ENCODE data around the gene SRL. TPM values are rescaled to one million over a fixed set of nuclear protein-coding genes. Genes with fewer than 3 reads are reported as not detected.
A peak's percentile ranks its signal among the peaks of the same experiment; 100 is the strongest.
"Not testable (repeated sequence)": the region's sequence is repeated elsewhere in the genome, so short reads cannot be mapped to it uniquely, and the experiment has no call there.

SRL gene
- polyA plus RNA-seq, 4 donors: 0.45 to 3.2 (median 2.6) TPM

DNA sequence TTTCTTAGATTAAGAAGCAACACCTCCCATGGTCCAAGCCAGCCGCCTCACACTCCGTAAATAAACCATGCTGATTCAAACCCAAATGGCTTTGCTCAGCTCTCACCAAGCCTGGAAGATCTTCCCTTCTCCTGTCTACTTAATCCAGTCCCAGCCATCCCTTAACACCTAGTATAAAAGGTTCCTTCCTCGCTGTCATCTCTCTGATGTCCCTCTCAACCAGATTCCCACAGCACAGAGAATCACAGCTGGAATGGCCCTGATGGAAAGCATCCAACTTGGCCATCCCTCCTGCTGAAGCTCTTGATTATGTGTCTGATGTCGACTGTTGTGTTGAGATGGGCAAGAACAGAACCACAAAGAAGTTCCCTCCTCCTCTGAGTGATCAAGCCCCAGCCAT is 75.1 kb downstream of the SRL start:
- DNase-seq (no peak), FAIRE-seq (no peak)
- Histone ChIP-seq H3K36me3 (ENCODE audit: control insufficient read depth in 3 of 3, insufficient read depth in 2 of 3, low read depth in 1 of 3, low read length in 3 of 3) (no peaks in the 10 kb centered on the region), H3K4me1 (ENCODE audit: control insufficient read depth in 3 of 3, insufficient read depth in 2 of 3, low read depth in 1 of 3, low read length in 2 of 3) (no peaks in the 10 kb centered on the region), H3K4me3 (ENCODE audit: low read depth in 1 of 3, low read length in 3 of 3) (no peak overlapping the region), H3K27ac (ENCODE audit: low read depth in 1 of 3, low read length in 2 of 3) (no peak overlapping the region), H3K9me3 (ENCODE audit: control insufficient read depth in 2 of 2, insufficient read depth in 1 of 2, low read depth in 1 of 2, low read length in 1 of 2) (no peaks in the 10 kb centered on the region), H3K27me3 (ENCODE audit: control insufficient read depth in 3 of 3, insufficient read depth in 3 of 3, low read length in 3 of 3) (no peaks in the 10 kb centered on the region)
- WGBS, 3 donors: 84 to 96% (median 91%) methylated on average over 4 of the region's 4 CpGs

DNA sequence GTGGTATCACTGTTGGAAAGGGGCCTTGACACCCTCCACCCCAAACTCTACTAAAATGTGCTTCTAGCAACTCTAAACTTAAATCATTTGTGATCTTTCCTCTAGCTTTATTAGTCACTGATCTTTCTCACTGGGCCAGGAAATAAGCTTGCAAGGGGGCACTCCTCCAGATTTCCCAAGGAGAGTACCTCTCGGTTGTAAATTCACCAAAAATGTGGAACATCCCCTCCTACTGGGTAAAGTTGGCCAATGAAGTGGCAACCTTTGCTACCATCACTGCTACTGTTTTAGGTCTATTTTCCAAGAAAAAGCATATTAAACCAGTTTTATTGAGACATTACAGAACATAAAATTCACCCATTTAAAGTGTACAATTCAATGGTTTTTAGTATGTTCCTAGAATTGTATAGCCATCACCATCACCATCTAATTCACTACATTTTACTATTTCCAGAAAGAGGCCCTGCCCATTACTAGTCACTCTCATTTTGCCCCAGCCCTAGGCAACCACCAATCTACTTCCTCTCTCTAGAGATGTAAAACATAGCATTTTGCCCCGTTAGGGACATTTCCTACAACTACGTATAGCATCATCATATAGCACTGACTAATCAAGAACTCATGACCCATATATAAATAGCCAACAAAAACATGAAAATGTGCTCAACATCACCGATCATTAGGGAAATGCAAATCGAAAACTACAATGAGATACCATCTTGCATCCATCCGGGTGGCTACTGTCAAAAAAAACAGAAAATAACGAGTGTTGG is 81.0 kb downstream of the SRL start:
- no peaks in the 10 kb centered on the region for H3K4me1 ChIP-seq (ENCODE audit: control insufficient read depth in 3 of 3, insufficient read depth in 2 of 3, low read depth in 1 of 3, low read length in 2 of 3)
- H3K27me3 ChIP-seq (ENCODE audit: control insufficient read depth in 3 of 3, insufficient read depth in 3 of 3, low read length in 3 of 3): no peaks in the 10 kb centered on the region
- no peak for FAIRE-seq
- H3K36me3 ChIP-seq (ENCODE audit: control insufficient read depth in 3 of 3, insufficient read depth in 2 of 3, low read depth in 1 of 3, low read length in 3 of 3): no peaks in the 10 kb centered on the region
- H3K27ac ChIP-seq (ENCODE audit: low read depth in 1 of 3, low read length in 2 of 3): no peak overlapping the region
- no peak for DNase-seq
- 81 to 93% (median 89%) methylated on average over 7 of the region's 7 CpGs for WGBS, 3 donors
- H3K9me3 ChIP-seq (ENCODE audit: control insufficient read depth in 2 of 2, insufficient read depth in 1 of 2, low read depth in 1 of 2, low read length in 1 of 2): no peaks in the 10 kb centered on the region
- no peak overlapping the region for H3K4me3 ChIP-seq (ENCODE audit: low read depth in 1 of 3, low read length in 3 of 3)

DNA sequence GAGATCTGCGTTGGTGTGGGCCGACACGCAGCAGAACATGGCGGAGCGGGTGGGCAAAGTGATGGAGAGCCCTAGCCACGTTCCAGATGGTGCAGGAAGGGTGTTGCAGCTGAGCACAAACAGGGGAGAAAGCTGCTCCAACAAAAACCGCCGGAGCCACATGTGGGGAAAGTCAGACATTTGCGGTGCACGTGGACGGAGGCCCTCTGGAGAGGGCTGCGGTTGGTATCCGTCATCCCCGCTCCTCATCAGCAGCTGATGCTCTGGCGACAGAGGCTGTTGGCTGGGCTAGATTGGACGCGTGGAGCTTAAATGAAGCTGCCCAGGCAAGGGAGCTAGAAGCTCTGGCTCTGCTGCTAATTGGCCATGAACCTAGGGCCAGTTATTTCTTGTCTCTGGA is 82.2 kb downstream of the SRL start:
- H3K27me3 ChIP-seq (ENCODE audit: control insufficient read depth in 3 of 3, insufficient read depth in 3 of 3, low read length in 3 of 3): no peaks in the 10 kb centered on the region
- no peaks in the 10 kb centered on the region for H3K4me1 ChIP-seq (ENCODE audit: control insufficient read depth in 3 of 3, insufficient read depth in 2 of 3, low read depth in 1 of 3, low read length in 2 of 3)
- H3K4me3 ChIP-seq (ENCODE audit: low read depth in 1 of 3, low read length in 3 of 3): no peak overlapping the region
- no peaks in the 10 kb centered on the region for H3K9me3 ChIP-seq (ENCODE audit: control insufficient read depth in 2 of 2, insufficient read depth in 1 of 2, low read depth in 1 of 2, low read length in 1 of 2)
- no peaks in the 10 kb centered on the region for H3K36me3 ChIP-seq (ENCODE audit: control insufficient read depth in 3 of 3, insufficient read depth in 2 of 3, low read depth in 1 of 3, low read length in 3 of 3)
- H3K27ac ChIP-seq (ENCODE audit: low read depth in 1 of 3, low read length in 2 of 3): no peak overlapping the region
- FAIRE-seq (no peak), DNase-seq (no peak)
- WGBS, 3 donors: 91 to 97% (median 97%) methylated on average over 17 of the region's 17 CpGs

DNA sequence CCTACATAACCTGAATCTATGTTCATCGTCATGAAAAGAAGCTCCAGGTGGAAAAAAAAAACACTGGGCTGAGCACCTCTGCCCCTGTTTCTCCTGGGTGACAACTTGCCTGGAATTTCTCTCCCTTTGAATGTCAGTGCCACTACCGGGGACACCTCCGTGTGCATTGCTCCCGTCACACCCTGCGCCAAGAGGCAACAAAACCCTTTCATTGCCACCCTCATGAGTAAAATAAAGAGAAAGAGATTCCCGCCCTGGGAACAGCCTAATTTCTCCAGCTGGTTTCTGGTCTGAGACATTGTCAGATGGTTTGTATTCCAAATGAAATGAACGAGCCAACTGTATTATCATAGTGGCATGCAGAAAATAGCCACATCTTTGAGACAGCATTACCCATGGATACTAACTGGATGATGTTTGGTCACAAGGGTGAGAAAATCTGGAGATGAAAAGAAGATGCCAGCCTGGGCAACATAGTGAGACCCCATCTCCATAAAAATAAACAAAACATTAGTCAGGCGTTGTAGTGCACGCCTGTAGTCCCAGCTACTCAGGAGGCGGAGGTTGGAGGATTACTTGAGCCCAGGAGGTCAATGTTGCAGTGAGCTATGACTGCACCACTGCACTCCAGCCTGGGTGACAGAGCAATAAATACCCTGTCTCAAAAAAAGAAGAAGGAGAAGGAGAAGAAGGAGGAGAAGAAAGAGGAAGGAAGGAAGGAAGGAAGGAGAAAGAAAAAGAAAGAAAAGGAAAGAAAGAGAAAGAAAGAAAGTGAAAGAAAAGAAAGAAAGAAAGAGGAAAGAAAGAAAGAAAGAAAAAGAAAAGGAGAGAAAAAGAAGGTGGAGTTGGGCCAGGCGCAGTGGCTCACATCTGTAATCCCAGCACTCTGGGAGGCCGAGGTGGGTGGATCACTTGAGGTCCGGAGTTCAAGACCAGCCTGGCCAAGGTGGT is 83.5 kb downstream of the SRL start:
- Histone ChIP-seq H3K9me3 (ENCODE audit: control insufficient read depth in 2 of 2, insufficient read depth in 1 of 2, low read depth in 1 of 2, low read length in 1 of 2) (no peaks in the 10 kb centered on the region), H3K36me3 (ENCODE audit: control insufficient read depth in 3 of 3, insufficient read depth in 2 of 3, low read depth in 1 of 3, low read length in 3 of 3) (no peaks in the 10 kb centered on the region), H3K27ac (ENCODE audit: low read depth in 1 of 3, low read length in 2 of 3) (no peak overlapping the region), H3K4me1 (ENCODE audit: control insufficient read depth in 3 of 3, insufficient read depth in 2 of 3, low read depth in 1 of 3, low read length in 2 of 3) (no peaks in the 10 kb centered on the region), H3K27me3 (ENCODE audit: control insufficient read depth in 3 of 3, insufficient read depth in 3 of 3, low read length in 3 of 3) (no peaks in the 10 kb centered on the region), H3K4me3 (ENCODE audit: low read depth in 1 of 3, low read length in 3 of 3) (no peak overlapping the region)
- no peak for FAIRE-seq
- 68 to 76% (median 68%) methylated on average over 13 of the region's 13 CpGs for WGBS, 3 donors
- no peak for DNase-seq

DNA sequence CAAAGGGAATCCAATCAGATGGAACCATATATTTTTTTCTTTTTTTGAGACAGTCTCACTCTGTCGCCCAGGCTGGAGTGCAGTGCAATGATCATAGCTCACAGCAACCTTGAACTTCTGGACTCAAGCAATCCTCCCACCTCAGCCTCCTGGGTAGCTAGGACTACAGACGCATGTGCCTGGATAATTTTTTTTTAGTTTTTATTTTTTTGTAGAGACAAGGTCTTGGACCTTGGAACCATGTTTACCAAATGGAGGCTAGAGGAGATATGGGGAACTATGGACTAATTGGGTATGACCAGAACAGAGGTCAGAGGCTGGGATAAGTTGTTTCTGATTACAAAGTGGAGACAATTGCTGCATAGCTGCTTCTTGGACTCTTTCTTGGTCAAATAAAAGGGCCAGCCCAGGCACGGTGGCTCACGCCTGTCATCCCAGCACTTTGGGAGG is 84.5 kb downstream of the SRL start:
- H3K4me1 ChIP-seq (ENCODE audit: control insufficient read depth in 3 of 3, insufficient read depth in 2 of 3, low read depth in 1 of 3, low read length in 2 of 3): no peaks in the 10 kb centered on the region
- peak overlapping the region in 2 of 3 donors; percentile 9 to 21 for H3K27ac ChIP-seq (ENCODE audit: low read depth in 1 of 3, low read length in 2 of 3)
- H3K4me3 ChIP-seq (ENCODE audit: low read depth in 1 of 3, low read length in 3 of 3): no peak overlapping the region
- 16 to 65% (median 39%) methylated on average over 4 of the region's 4 CpGs for WGBS, 3 donors
- H3K27me3 ChIP-seq (ENCODE audit: control insufficient read depth in 3 of 3, insufficient read depth in 3 of 3, low read length in 3 of 3): no peaks in the 10 kb centered on the region
- FAIRE-seq (no peak), DNase-seq (peak; percentile 74 to 84)
- H3K9me3 ChIP-seq (ENCODE audit: control insufficient read depth in 2 of 2, insufficient read depth in 1 of 2, low read depth in 1 of 2, low read length in 1 of 2): no peaks in the 10 kb centered on the region
- H3K36me3 ChIP-seq (ENCODE audit: control insufficient read depth in 3 of 3, insufficient read depth in 2 of 3, low read depth in 1 of 3, low read length in 3 of 3): no peaks in the 10 kb centered on the region

DNA sequence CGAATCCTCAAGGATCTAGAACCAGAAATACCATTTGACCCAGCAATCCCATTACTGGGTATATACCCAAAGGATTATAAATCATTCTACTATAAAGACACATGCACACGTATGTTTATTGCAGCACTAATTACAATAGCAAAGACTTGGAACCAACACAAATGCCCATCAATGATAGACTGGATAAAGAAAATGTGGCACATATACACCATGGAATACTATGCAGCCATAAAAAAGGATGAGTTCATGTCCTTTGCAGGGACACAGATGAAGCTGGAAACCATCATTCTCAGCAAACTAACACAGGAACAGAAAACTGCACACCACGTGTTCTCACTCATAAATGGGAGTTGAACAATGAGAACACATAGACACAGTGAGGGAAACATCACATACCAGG is 85.4 kb downstream of the SRL start:
- not testable (repeated sequence) for H3K36me3 ChIP-seq (ENCODE audit: control insufficient read depth in 3 of 3, insufficient read depth in 2 of 3, low read depth in 1 of 3, low read length in 3 of 3); H3K27ac ChIP-seq (ENCODE audit: low read depth in 1 of 3, low read length in 2 of 3); FAIRE-seq; DNase-seq; H3K4me3 ChIP-seq (ENCODE audit: low read depth in 1 of 3, low read length in 3 of 3); H3K27me3 ChIP-seq (ENCODE audit: control insufficient read depth in 3 of 3, insufficient read depth in 3 of 3, low read length in 3 of 3); H3K9me3 ChIP-seq (ENCODE audit: control insufficient read depth in 2 of 2, insufficient read depth in 1 of 2, low read depth in 1 of 2, low read length in 1 of 2); H3K4me1 ChIP-seq (ENCODE audit: control insufficient read depth in 3 of 3, insufficient read depth in 2 of 3, low read depth in 1 of 3, low read length in 2 of 3)
- WGBS, 3 donors: 74 to 90% (median 85%) methylated on average over 3 of the region's 3 CpGs

DNA sequence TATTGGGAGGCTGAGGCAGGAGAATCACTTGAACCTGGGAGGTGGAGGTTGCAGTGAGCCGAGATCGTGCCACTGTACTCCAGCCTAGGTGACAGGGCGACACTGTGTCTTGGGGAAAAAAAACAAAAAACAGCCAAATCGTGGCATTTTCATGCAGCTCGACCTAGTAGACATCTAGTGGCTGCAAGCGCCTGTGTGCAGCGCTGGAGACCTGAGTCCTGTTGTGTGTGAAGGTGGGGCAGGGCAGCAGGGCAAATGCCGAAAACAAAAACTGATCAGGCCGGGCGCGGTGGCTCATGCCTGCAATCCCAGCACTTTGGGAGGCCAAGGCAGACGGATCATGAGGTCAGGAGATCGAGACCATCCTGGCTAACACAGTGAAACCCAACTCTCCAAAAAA is 88.5 kb downstream of the SRL start:
- not testable (repeated sequence) for H3K4me3 ChIP-seq (ENCODE audit: low read depth in 1 of 3, low read length in 3 of 3); H3K36me3 ChIP-seq (ENCODE audit: control insufficient read depth in 3 of 3, insufficient read depth in 2 of 3, low read depth in 1 of 3, low read length in 3 of 3); FAIRE-seq; H3K27ac ChIP-seq (ENCODE audit: low read depth in 1 of 3, low read length in 2 of 3); DNase-seq; H3K4me1 ChIP-seq (ENCODE audit: control insufficient read depth in 3 of 3, insufficient read depth in 2 of 3, low read depth in 1 of 3, low read length in 2 of 3); H3K9me3 ChIP-seq (ENCODE audit: control insufficient read depth in 2 of 2, insufficient read depth in 1 of 2, low read depth in 1 of 2, low read length in 1 of 2); H3K27me3 ChIP-seq (ENCODE audit: control insufficient read depth in 3 of 3, insufficient read depth in 3 of 3, low read length in 3 of 3)
- 88 to 90% (median 89%) methylated on average over 13 of the region's 13 CpGs for WGBS, 3 donors

DNA sequence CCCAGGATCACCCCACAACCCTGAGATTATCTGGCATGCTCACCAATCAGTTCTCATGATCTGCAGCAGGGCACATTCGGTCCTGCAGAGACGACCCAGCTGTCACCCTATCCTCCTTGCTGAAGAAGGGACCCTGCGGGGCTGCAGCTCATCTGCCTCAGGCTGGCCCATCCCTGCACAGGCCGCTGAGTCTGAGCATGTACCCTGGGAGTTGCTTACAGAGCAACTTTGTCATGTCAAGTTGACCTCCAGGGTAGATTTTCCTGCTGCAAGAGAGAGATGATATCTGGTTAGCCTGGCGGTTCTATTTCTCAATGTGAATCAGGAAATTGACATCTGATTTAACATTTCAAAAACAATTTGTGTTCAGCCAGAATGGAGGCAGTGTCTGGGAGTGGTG is 89.6 kb downstream of the SRL start:
- WGBS, 3 donors: 78 to 79% (median 78%) methylated on average over 5 of the region's 5 CpGs
- no peak overlapping the region for H3K4me3 ChIP-seq (ENCODE audit: low read depth in 1 of 3, low read length in 3 of 3)
- H3K27me3 ChIP-seq (ENCODE audit: control insufficient read depth in 3 of 3, insufficient read depth in 3 of 3, low read length in 3 of 3): no peaks in the 10 kb centered on the region
- DNase-seq (no peak), FAIRE-seq (no peak)
- no peaks in the 10 kb centered on the region for H3K36me3 ChIP-seq (ENCODE audit: control insufficient read depth in 3 of 3, insufficient read depth in 2 of 3, low read depth in 1 of 3, low read length in 3 of 3)
- no peak overlapping the region for H3K27ac ChIP-seq (ENCODE audit: low read depth in 1 of 3, low read length in 2 of 3)
- H3K4me1 ChIP-seq (ENCODE audit: control insufficient read depth in 3 of 3, insufficient read depth in 2 of 3, low read depth in 1 of 3, low read length in 2 of 3): no peaks in the 10 kb centered on the region
- H3K9me3 ChIP-seq (ENCODE audit: control insufficient read depth in 2 of 2, insufficient read depth in 1 of 2, low read depth in 1 of 2, low read length in 1 of 2): no peaks in the 10 kb centered on the region
